Erythroblast (primary cell): ENCODE results near the gene RGS14.

Experiments
- GATA1 ChIP-seq: IDR thresholded peaks from 2 replicates; pipeline ENCODE4 v1.6.1; 2011; ENCODE audit warnings: low read depth, mild to moderate bottlenecking, control low read depth, low read length, moderate library complexity
- POLR2A ChIP-seq: IDR thresholded peaks from 2 replicates; pipeline ENCODE4 v1.6.1; 2011; ENCODE audit warnings: mild to moderate bottlenecking, low read length

DNA sequence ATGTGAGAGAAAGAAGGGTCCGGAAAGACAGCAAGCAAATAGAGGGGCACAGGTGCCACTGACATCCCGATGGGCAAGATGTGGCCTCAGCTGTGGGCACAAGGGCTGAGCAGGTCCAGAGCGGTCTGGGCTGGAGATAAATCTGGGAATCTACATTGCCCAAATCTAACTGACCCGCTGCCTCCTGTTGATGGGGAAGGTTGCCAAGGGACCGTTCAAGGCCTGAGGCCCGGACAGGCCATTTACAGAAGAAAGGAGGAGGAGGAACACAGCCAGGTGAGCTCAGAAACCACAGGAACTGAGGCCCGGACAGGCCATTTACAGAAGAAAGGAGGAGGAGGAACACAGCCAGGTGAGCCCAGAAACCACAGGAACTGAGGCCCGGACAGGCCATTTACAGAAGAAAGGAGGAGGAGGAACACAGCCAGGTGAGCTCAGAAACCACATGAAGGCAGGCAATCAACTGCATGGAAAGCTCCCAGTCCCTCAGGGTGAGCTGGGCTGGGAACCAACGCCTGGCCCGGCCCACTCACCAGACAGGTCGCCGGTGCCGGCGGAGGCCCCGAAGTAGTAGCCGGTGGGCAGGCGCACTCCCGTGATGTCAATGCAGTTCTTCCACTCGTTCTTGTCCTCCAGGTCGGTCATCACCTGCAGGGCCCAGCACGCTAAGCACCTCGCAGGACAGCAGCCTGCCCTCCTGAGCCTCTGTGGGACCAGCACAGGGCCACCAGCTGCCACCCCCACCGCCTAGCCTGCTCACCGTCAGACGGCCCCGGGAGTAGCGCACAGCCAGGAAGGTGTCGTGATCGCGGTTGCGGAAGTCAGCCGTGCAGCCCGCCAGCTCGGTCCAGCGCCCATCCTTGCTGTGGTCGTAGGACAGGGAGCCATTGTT is 20.9 kb upstream of the RGS14 start:
- TF ChIP-seq POLR2A, result no peak
- TF ChIP-seq GATA1, result no peak
